IPS-15b (cell line): ENCODE results near the gene EVPLL.
"Not testable (repeated sequence)": the region's sequence is repeated elsewhere in the genome, so short reads cannot be mapped to it uniquely, and the experiment has no call there.

Experiments
- H3K27me3 ChIP-seq: one replicate; pipeline ENCODE4 v1.6.1; 2013; ENCODE audit warnings: low read length; ENCODE audit not compliant: control insufficient read depth, insufficient read depth
- H3K36me3 ChIP-seq: one replicate; pipeline ENCODE4 v1.6.1; 2013; ENCODE audit warnings: low read length; ENCODE audit not compliant: control insufficient read depth, insufficient read depth
- H3K4me1 ChIP-seq: one replicate; pipeline ENCODE4 v1.6.1; 2013; ENCODE audit warnings: mild to moderate bottlenecking, low read length; ENCODE audit not compliant: control insufficient read depth, insufficient read depth
- H3K4me3 ChIP-seq: one replicate; pipeline ENCODE4 v1.5.1; 2013; ENCODE audit warnings: low read depth, low read length
- H3K9ac ChIP-seq: one replicate; pipeline ENCODE4 v1.6.1; 2013; ENCODE audit warnings: low read depth, mild to moderate bottlenecking, low read length
- H3K9me3 ChIP-seq: one replicate; pipeline ENCODE4 v1.6.1; 2013; ENCODE audit warnings: mild to moderate bottlenecking, low read length; ENCODE audit not compliant: control insufficient read depth, insufficient read depth

Gene EVPLL

GRCh38 chr17:18408906-18409305 is 31.3 kb downstream of the EVPLL start:
- H3K4me3 ChIP-seq, H3K9ac ChIP-seq, H3K27me3 ChIP-seq, H3K36me3 ChIP-seq, H3K9me3 ChIP-seq, H3K4me1 ChIP-seq: not testable (repeated sequence)

GRCh38 chr17:18409321-18409720 is 31.7 kb downstream of the EVPLL start:
- not testable (repeated sequence) for H3K9ac ChIP-seq, H3K4me3 ChIP-seq, H3K4me1 ChIP-seq, H3K9me3 ChIP-seq, H3K27me3 ChIP-seq, H3K36me3 ChIP-seq

- H3K4me1 ChIP-seq, H3K9ac ChIP-seq, H3K36me3 ChIP-seq, H3K9me3 ChIP-seq, H3K27me3 ChIP-seq: not testable (repeated sequence)
- H3K4me3 ChIP-seq, result peak overlapping the region; percentile 68
These were observed 33.2 kb downstream of the EVPLL start for GRCh38 chr17:18410736-18411135.

- not testable (repeated sequence) for H3K36me3 ChIP-seq, H3K4me1 ChIP-seq, H3K9me3 ChIP-seq, H3K27me3 ChIP-seq
- Histone ChIP-seq H3K9ac (peak overlapping the region; percentile 16), H3K4me3 (peak overlapping the region; percentile 68)
These were observed 33.8 kb downstream of the EVPLL start for GRCh38 chr17:18411377-18411864.

GRCh38 chr17:18412001-18412538 is 34.5 kb downstream of the EVPLL start:
- not testable (repeated sequence) for H3K27me3 ChIP-seq, H3K4me1 ChIP-seq, H3K9ac ChIP-seq, H3K36me3 ChIP-seq, H3K9me3 ChIP-seq, H3K4me3 ChIP-seq

GRCh38 chr17:18421521-18421920 is 43.9 kb downstream of the EVPLL start:
- not testable (repeated sequence) for H3K36me3 ChIP-seq, H3K9ac ChIP-seq, H3K4me3 ChIP-seq, H3K9me3 ChIP-seq, H3K27me3 ChIP-seq, H3K4me1 ChIP-seq

GRCh38 chr17:18422464-18422863 is 44.9 kb downstream of the EVPLL start:
- not testable (repeated sequence) for H3K4me3 ChIP-seq, H3K4me1 ChIP-seq, H3K27me3 ChIP-seq, H3K9me3 ChIP-seq, H3K36me3 ChIP-seq, H3K9ac ChIP-seq

- not testable (repeated sequence) for H3K36me3 ChIP-seq, H3K27me3 ChIP-seq, H3K9me3 ChIP-seq, H3K4me3 ChIP-seq, H3K9ac ChIP-seq, H3K4me1 ChIP-seq
These were observed 45.4 kb downstream of the EVPLL start for GRCh38 chr17:18423015-18423414.

GRCh38 chr17:18425593-18425992 is 48.0 kb downstream of the EVPLL start:
- not testable (repeated sequence) for H3K4me1 ChIP-seq, H3K27me3 ChIP-seq, H3K9ac ChIP-seq, H3K4me3 ChIP-seq, H3K36me3 ChIP-seq, H3K9me3 ChIP-seq

- not testable (repeated sequence) for H3K4me3 ChIP-seq, H3K4me1 ChIP-seq, H3K9ac ChIP-seq, H3K9me3 ChIP-seq, H3K36me3 ChIP-seq, H3K27me3 ChIP-seq
These were observed 49.1 kb downstream of the EVPLL start for GRCh38 chr17:18426639-18427038.

- H3K9me3 ChIP-seq, H3K4me3 ChIP-seq, H3K4me1 ChIP-seq, H3K36me3 ChIP-seq, H3K9ac ChIP-seq, H3K27me3 ChIP-seq: not testable (repeated sequence)
These were observed 54.6 kb downstream of the EVPLL start for GRCh38 chr17:18432206-18432605.
